ENCODE data around the gene GALNT14.
A peak's percentile ranks its signal among the peaks of the same experiment; 100 is the strongest.
"Not testable (repeated sequence)": the region's sequence is repeated elsewhere in the genome, so short reads cannot be mapped to it uniquely, and the experiment has no call there.

GALNT14 gene

DNA sequence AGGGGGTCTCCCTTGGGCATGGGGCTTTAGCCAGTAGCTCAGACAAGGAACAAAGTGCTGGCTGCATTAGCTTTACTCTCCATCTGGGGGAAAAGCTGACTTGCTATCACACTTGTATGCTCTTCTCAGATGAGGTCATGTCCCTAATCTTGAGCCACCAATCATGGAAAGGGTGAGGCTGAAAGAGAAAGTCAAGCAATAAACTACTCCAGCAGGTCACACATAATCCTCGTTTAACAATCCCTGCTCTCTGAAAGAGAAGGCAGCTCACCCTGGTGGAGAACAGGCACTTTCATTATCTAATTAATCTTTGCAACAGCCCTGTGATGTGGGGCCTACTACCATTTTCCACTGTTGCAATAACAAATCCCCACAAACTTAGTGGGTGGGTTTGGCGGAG lies 201.3 kb downstream of the GALNT14 start:
- no peak for DNase-seq (ENCODE audit: low spot score)

DNA sequence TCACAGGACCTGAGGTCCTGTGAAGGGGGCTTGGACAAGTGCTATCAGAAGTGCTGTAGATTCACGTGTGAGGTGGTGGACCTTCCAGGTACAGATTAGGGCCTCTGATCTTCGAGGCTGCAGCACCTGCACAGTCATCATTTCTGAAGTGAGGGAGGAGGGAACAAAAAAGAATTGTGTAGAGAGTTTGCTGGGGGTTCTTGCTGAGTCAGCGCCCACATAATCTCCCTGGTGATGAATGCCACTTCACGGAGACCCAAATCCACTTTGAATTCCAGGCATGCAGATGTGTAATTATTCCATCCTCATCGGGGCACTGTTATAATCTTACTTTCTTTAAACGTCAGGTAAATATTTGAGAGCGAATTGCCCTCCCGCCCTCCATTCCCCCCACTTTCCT lies 202.4 kb downstream of the GALNT14 start:
- no peak for DNase-seq (ENCODE audit: low spot score)

DNA sequence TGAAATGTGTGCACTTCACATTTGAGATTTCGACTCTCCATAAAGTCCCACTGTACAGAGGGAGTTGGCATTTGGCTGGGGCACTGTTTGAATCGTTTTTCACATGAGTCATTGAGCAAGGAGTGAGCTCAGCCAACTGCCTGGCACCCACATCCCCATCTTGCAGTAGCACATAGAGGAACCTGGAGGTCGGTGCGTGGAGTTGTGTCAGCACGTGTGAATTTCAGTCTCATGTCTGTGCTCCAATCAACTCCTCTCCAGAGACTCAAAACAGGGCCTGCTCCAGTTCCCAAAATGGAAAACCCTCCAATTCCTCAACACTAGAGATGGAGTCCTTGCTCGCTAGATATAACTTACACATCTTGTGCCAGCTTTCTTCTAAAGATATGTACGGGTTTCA lies 204.2 kb downstream of the GALNT14 start:
- no peak for DNase-seq (ENCODE audit: low spot score)

DNA sequence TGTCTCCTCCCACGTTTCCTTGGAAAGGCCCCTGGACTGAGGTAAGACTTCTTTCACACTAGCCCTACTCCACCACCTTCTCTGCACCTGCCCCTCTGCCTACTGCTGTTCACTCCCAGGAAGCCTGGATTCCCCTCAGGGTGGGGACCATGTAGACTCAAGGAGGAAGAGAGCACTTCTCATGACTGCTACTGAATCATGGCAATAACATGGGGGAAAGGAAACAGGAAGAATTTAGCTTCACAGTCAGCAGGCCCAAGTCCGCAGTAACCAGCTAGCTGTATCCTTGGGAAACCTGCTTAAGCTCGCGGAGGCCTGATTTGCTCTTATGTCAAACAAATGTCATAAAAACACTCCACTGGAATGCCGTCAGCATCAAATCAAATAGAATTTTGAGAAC lies 204.7 kb downstream of the GALNT14 start:
- no peak for DNase-seq (ENCODE audit: low spot score)

DNA sequence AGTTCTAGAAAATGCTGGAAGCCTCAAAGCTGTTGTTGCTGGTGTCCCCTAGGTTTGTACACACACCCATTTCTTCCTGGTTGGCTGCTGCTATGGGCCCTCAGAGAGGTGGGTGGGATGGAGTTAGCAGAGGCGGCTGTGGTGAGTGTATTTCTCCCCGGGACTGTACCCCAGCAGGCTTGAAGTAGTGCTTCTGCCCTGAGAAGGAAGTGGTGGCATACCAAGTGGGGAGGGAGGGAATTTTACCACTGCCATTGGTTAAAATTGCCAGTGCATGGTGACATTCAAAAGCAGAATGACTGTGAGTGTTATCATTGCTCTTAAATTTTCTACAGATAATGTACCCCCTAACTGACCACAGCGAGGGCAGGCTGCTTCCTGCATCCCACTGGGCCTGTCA lies 205.4 kb downstream of the GALNT14 start:
- no peak for DNase-seq (ENCODE audit: low spot score)

DNA sequence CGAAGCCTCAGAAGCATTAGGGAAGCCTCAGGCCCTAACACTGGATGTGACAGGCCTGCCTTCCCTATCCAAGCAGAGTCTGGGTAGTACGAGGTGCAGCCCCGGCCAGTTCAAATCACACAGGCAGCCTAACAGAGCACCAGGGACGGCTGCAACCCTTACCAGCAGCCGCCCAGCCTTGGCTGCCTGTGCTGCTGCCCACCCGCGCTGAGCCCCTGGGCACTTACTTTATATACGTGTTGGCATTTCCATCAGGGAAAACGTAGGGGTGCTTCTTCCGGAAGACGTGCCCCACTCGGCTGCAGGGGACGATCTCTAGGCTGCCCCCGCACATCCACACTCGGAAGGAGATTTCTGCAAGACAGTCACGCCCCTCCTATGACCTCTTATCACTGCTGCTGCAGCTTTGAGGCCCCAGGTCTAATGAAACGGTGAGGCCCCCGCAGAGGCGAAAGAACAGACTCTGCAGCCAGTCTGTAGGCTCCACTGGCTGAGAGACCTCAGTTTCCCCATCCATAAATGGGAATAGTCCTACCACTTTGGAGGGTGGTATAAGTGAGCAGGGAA lies 206.3 kb downstream of the GALNT14 start:
- no peak for DNase-seq (ENCODE audit: low spot score)

DNA sequence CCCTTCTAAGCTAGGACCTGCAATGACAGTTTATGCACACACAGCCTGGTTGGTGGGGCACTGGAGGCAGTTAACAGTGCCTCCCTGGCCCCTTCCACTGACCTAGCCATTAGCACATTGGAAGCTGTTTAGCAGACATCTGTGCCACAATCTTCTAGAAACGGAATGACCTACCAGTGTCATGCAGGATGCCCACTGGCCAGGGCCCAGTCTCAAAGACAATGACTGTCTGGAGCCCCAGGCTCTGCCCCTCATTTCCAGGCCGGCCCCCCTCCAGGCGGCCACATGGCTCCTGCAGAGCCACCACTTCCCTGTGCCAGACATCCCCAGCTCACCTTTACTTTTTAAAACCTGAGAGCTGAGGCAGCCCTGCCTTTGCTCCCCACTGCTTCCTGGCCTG lies 207.5 kb downstream of the GALNT14 start:
- no peak for DNase-seq (ENCODE audit: low spot score)

DNA sequence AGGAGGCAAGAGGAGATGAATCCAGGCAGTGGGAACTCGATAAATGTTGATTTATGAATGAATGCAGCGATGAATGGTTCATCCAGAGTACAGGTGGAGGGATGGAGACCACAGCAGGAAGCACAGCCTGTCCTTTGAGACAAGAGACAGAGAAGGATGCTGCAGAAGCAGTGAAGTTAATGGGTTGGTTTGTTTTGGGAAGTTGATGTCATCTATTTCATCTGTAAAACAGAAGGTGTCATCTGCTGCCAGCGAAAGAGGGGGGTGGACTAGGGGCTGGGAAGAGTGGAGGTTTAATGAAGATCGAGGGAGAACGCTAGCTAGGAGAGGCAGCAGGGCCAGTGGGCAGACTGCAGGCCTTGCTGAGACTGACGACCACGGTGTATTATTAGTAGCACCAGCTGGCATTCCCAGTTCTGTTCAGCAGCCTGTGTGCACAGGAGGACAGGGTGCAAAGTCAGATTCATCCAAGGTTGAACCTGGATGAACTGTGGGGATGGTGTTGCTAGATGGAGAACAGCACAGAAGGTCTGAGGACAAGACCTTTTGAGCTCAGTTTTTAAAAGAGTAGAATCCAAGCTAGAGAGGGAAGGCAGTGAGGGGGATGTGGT lies 210.7 kb downstream of the GALNT14 start:
- DNase-seq (ENCODE audit: low spot score) = peak; percentile 20

DNA sequence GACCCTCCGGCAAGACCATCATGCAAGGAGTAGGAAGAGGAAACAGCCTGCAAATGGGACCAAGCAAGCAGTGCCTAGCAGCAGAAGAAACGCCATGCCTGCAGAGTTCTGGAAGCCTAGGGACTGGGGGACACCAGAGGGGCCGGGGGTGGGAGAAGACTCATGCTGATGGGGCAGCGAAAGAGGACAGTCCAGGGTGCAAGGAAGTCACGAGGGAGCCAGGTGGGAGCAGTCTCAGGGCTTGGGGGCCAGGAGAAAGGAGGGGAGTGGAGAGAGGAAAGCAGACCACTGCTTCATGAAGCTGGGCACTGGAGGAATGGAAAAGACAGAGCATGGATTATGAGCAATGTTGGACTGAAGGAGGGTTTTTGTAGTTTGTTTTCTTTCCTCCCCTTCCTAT lies 211.6 kb downstream of the GALNT14 start:
- no peak for DNase-seq (ENCODE audit: low spot score)

DNA sequence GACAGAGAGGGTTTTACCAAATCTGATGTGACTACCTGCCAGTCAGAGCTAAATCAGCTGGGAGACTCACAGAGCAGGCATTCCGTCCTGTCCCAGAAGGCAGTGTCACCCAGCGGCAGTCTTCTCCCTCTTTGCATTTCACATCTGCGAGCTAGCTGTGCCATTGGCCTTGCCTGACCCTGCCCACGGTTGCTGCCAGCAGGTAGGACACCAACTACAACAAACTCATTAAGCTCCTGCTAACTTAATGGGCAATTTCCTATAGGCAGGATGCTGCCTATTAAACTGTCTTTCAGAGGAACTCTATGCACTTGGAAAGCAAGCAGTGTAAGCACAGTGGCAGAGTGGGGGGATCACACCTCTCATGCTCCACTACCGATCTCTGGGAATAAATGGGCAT lies 214.6 kb downstream of the GALNT14 start:
- DNase-seq (ENCODE audit: low spot score) = no peak

DNA sequence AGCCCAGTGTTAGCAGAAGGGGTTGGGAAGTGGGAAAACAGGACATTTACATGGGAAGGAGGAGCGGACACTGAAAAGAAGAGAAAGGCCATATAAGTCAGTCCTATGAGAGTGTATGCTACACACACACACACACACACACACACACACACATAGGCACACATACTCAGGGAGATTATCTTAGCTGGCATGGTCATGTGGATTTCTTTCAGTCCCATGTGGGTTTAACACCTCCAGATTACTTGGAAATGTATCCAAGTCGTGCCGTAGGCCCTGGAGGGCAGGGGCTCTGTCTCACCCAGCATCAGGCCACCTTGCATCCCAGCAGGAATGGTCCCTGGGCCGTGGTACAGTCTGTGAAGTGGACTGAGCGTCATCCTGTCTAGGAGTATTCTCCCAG lies 217.7 kb downstream of the GALNT14 start:
- DNase-seq (ENCODE audit: low spot score) = no peak

DNA sequence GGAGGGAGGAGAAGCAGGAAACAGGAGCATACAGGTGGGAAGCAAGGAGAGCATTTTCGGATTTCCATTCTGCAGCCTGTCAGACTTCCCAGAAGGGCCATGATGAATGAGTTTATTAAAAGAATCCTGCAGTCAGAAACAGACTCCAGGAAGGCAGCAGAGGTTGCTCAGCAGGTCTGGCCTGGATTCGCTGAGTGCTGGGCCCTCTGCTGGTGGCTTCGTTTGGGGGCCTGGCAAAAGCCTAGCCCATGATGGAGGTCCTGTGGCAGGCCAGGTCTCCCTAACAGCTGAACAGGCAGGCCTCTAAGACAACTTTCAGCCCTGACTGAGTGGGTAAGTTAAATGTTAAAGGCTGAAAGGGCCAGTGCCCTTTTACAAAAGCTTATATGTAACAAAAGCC lies 222.8 kb downstream of the GALNT14 start:
- peak; percentile 1 for DNase-seq (ENCODE audit: low spot score)

DNA sequence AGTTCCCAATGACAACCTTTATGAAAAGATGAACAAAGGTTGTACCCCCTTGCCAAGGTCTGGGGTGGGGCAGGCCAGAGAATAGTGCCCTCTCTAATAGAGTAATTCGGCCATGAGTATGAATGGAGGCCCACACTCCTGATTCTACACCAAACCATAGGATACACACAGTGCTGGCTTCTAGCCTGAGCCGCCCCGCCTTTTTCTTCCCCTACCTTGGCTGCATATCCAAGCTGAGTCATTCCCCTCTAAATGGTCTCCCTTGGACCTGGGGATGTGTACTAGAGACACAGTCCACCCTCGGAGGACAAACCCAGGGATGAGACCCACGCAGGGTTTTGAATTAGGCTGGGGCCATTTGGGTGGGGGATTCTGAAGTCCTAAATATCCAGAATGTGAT lies 223.8 kb downstream of the GALNT14 start:
- no peak for DNase-seq (ENCODE audit: low spot score)

DNA sequence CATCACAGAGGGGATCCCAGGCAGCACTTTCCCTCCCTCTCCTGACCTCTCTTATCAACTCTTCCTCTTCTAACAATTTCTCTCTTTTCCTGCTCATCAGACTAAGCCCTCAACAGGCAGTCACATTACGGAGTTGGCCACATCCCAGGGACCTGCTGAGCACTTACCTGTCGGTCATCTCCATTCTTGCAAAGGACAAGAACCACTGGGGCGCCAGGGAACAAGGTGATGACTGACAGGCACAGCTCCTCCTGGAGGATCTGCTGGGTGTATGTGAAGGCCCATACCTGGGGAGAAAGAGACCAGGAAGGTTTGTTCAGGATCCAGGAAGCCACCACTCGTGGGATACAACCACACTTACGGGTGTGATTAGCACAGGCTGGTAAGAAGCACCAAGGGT lies 226.2 kb downstream of the GALNT14 start:
- DNase-seq (ENCODE audit: low spot score) = no peak

DNA sequence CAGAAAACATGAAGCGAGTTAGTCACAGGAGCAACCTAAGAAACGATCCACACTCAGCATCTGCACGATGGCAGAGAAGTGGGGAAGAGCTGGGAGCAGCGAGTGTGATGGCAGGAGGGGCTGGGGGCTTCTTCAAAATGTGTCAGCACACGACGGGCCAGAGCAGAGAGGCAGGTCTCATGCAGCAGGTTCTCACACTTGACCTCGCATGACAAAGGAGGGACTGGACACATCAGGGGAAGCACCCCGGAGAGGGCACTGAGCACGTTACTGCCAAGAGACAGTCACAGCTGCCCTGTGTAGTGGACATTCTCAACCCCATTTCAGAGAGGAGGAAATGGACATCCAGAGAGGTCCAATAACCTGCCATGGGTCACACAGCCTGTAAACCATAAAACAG lies 226.9 kb downstream of the GALNT14 start:
- DNase-seq (ENCODE audit: low spot score) = no peak

DNA sequence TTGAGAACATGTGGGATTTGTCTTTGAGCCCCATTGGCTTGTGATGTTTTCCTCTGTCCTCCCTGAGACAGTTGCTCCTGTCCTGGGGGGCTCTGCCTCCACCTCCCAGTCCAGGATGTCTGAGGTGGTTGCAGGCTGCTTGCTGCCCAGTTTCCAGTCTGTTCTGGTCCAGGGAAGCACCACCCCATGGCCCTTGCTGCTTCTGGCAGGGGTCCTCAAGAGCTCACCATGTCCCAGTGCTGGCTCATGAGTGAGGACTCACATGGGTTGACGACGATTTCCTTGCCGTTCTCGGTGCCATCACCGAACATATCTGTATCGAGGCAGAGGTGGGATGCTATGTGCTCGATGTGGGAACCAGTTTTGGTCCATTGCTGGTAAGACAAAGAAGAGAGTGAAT lies 227.6 kb downstream of the GALNT14 start:
- no peak for DNase-seq (ENCODE audit: low spot score)

DNA sequence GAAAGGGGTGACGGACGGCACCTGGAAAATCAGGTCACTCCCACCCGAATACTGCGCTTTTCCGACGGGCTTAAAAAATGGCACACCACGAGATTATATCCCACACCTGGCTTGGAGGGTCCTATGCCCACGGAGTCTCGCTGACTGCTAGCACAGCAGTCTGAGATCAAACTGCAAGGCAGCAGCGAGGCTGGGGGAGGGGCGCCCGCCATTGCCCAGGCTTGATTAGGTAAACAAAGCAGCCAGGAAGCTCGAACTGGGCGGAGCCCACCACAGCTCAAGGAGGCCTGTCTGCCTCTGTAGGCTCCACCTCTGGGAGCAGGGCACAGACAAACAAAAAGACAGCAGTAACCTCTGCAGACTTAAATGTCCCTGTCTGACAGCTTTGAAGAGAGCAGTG lies 233.8 kb downstream of the GALNT14 start:
- not testable (repeated sequence) for DNase-seq (ENCODE audit: low spot score)

DNA sequence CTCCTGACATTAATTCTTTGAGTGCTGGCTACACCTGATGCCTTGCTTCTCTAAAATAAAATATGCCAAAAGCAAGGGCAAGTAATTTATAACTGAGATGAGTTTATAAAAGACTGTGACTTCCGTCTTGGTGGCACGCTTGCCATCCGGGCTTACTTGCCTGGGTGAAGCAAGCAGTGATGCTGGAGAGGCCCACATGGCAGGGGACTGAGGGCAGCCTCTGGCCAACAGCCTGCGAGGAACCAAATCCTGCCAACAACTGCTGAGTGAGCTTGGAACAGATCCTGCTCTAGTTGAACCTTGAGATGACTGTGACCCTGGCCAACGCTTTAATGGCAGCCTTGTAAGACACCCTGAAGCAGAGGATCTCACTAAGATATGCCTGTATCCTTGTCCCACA lies 234.9 kb downstream of the GALNT14 start:
- no peak for DNase-seq (ENCODE audit: low spot score)

DNA sequence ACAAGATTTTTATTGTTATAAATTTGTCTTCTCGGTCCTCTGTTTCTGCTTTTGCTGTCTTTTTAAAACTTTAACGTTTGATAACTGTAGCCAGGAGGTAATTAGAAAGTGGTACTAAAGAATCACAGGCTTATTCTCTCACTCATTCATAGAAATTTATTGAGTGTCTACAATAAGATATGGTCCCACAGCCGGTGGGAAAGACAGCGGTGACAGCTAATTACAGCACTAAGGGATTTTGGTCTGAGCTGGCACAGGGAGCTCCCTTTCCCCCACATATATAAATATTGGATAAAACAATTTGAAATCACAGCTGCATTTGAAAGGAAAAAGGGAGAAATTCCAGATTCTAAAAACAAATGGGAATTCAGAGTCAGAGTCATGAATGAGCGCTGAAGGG lies 237.9 kb downstream of the GALNT14 start:
- no peak for DNase-seq (ENCODE audit: low spot score)

DNA sequence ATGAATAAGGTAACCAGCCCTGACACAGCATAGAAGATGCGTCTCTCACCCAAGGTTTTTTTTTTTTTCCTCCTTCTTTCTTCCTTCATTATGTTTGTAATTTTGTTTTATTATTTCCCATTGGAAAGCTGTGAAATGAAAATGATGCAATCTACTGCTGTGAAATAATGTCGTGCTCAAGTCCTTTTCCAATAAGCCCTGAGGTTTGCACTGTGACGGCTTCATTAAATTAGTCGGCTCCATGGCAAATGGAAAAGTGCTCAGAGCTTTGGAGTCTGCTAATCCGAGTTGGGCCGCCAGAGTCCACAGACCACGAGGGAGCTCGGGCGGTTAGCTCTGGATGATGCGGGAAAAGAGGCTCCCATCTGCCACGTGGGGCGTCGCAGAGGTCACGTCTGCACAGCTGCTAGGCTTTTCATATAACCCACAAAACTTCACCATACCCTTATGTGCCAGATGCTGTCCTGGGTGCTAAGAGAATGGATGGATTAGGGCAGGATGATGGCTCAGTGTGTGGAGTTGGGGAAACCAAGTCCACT lies 238.7 kb downstream of the GALNT14 start:
- DNase-seq (ENCODE audit: low spot score) = no peak

DNA sequence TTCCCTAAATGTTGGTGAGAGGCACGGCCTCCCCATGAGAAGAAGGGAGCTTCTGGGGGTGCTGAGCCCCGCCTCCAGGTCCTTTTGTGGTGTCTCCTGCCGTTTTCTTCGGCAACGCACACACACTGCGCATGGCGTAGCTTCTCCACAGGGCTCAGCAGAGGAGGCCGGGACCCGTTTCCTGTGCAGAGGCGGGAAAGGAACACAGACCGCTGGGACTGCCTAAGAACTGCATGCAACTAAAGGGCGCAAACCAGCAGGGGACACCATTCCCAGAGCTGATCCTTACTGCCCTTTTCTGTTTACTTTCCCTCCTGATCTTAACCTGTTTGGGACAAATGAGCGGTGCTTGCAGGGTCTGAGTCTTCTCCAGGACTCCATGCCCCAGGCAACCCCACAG lies 240.7 kb downstream of the GALNT14 start:
- no peak for DNase-seq (ENCODE audit: low spot score)

DNA sequence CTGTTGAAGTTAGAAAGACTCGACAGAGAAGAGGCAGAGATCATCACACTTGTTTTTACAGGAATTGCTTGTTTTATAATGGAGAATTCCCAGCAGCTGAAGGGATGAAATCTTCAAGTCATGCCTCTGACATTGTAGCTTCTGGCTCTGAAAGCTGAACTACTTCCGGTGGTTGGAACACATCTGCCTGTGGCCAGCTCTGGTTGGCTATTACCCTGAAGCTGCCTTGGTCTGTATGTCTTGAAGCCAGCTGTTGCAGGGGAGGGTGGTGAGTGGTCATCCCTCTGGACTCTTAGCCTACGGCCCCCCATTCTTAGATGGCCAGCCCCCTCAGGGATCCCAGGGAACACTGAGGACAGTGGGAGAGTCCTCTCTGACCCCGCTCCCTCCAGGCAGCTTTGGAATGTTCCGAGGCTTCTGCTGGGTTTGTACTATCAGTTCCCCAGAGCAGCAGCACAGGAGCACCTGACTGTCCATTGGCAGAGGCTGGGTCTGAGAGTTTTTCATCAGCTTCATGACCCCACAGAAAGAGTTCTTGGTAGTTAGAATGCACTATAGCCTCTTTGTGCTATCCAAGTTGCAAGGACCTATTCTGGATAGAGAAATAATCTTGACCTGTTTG lies 243.6 kb downstream of the GALNT14 start:
- no peak for DNase-seq (ENCODE audit: low spot score)

DNA sequence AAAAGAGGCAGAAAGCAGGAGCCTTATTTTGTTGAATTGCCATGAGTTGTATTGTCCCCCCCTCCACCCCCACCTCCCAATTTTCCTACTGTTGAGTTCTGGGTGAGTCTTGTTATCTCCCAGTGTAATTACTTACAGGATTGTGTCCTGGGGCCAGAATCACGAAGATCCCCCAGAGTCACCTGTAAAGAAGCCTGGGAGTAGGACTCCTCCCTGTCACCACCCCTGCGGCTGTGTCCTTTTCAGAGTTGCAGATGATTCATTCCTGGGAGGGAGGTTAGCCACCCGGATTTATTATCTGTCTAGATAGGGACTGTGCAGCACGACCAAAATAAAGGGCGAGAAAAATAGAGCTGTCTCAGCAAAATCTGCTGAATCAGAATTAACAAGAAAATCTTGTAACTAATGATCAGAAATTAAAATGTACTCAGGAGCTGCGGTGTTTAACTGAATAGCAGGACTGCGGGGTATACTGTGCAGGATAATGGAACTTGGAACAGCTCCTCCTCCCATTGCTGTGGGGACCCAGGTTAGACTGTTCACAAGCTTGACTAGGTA lies 249.3 kb downstream of the GALNT14 start:
- no peak for DNase-seq (ENCODE audit: low spot score)

Data from pons (tissue), 1 donor.